ENCODE results near the gene FAIM.
"Not testable (repeated sequence)": the region's sequence is repeated elsewhere in the genome, so short reads cannot be mapped to it uniquely, and the experiment has no call there.

The FAIM gene

GRCh38 chr3:138601661-138602060 lies 6.9 kb upstream of the FAIM start:
- not testable (repeated sequence) for DNase-seq (ENCODE audit: low read depth in 2 of 2)

GRCh38 chr3:138604106-138604595 lies 4.4 kb upstream of the FAIM start:
- DNase-seq (ENCODE audit: low read depth in 2 of 2): not testable (repeated sequence)

DNA sequence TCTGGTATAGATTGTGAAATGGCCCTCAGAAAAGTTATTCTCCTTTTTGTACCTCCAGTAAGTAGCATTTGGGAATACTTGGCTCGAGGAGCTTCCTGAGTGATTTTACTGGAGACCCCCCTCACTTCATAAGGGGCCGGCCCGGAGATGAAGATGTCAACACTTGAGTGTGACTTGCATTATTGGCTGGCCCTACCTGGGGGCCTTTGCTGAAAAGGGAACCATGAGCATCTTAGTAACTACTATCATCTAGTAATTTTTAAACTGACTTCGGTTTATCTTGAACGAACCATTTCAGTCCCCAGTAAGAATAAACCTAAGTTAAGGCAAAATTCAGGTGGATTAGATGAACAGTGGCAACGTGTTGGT lies 1.3 kb downstream of the FAIM start:
- no peak for DNase-seq (ENCODE audit: low read depth in 2 of 2)

- DNase-seq (ENCODE audit: low read depth in 2 of 2): no peak
These were observed 6.9 kb downstream of the FAIM start for GRCh38 chr3:138615462-138615861.

DNA sequence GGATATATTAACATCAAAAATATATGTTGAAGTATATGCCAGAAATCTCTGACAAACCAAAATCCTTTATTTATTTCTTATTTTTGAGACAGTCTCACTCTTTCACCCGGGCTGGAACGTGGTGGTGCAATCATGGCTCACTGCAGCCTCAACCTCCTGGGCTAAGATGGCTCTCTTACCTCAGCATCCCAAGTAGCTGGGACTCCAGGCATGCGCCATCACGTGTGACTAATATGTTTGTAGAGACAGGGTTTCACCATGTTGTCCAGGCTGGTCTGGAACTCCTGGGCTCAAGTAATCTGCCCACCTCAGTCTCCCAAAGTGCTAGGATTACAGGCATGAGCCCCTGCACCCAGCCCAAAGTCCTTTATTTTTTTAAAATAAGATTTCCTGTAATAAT lies 11.9 kb downstream of the FAIM start:
- no peak for DNase-seq (ENCODE audit: low read depth in 2 of 2)

GRCh38 chr3:138624518-138624917 lies 15.9 kb downstream of the FAIM start:
- DNase-seq (ENCODE audit: low read depth in 2 of 2): no peak

GRCh38 chr3:138625707-138626365 lies 17.3 kb downstream of the FAIM start:
- DNase-seq (ENCODE audit: low read depth in 2 of 2): no peak

- DNase-seq (ENCODE audit: low read depth in 2 of 2): no peak
These were observed 21.0 kb downstream of the FAIM start for GRCh38 chr3:138629526-138629925.

DNA sequence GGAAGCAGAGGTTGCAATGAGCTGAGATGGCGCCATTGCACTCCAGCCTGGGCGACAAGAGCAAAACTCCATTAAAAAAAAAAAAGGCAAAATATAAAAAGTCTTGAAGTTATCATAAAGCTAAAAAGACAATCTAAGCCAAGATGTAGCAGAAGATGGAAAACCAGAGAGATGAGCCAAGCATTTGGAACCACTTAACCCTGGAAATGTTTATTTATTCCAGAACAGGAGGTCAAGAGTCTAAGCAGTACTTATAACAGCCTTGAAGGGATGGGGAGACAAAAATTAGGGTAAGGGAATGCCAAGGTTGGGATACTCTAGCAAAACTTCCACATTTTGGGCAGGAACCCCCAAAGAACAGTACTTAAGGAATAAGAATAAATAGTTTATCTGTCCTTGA lies 30.1 kb downstream of the FAIM start:
- no peak for DNase-seq (ENCODE audit: low read depth in 2 of 2)

DNA sequence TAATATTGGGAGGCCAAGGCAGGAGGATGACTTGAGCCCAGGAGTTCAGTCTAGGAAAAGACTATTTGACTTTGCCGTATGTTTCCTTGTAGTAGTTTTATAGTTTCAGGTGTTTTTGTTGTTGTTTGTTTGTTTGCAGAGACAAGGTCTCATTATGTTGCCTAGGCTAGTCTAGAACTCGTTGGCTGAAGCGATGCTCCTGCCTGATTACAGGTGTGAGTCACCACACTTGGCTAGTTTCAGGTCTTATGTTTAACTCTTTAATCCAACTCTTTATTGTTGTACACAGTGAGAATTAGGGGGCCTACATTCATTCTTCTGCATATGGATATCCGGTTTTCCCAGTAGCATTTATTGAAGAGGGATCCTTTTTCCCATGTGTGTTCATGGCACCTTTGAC lies 32.0 kb downstream of the FAIM start:
- no peak for DNase-seq (ENCODE audit: low read depth in 2 of 2)

GRCh38 chr3:138642226-138642926 lies 33.8 kb downstream of the FAIM start:
- no peak for DNase-seq (ENCODE audit: low read depth in 2 of 2)

DNA sequence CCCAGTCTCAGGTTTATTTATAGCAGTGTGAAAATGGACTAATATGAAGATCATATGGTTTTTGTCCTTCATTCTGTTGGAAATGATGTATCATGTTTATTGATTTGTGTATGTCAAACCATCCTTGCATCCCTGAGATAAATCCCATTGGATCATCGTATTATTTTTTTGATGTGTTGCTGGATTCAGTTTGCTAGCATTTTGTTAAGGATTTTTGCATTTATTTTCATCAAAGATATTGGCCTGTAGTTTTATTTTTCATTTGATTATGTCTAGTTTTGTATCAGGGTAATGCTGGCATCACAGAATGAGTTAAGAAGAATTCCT lies 34.3 kb downstream of the FAIM start:
- no peak for DNase-seq (ENCODE audit: low read depth in 2 of 2)

DNA sequence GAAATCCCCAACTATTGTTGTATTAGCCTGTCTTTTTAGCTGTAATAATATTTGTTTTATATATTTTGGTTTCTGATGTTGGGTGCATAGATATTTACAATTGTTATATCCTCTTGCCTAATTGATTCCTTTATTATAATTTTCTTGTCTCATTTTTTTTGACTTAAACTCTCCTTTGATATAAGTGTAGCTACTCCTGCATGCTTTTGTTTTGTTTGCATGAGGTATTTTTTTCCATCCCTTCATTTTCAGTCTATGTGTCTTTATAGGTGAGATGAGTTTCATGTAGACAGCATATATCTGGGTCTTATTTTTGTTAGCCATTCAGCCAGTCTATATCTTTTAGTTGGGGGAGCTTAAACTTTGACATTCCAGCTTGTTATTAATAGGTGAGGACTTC lies 37.4 kb downstream of the FAIM start:
- no peak for DNase-seq (ENCODE audit: low read depth in 2 of 2)

GRCh38 chr3:138646513-138646912 lies 37.9 kb downstream of the FAIM start:
- no peak for DNase-seq (ENCODE audit: low read depth in 2 of 2)

GRCh38 chr3:138649134-138649533 lies 40.6 kb downstream of the FAIM start:
- no peak for DNase-seq (ENCODE audit: low read depth in 2 of 2)

GRCh38 chr3:138653567-138653966 lies 45.0 kb downstream of the FAIM start:
- no peak for DNase-seq (ENCODE audit: low read depth in 2 of 2)

GRCh38 chr3:138657508-138657907 lies 48.9 kb downstream of the FAIM start:
- DNase-seq (ENCODE audit: low read depth in 2 of 2): no peak

GRCh38 chr3:138668107-138668506 lies 59.5 kb downstream of the FAIM start:
- no peak for DNase-seq (ENCODE audit: low read depth in 2 of 2)

DNA sequence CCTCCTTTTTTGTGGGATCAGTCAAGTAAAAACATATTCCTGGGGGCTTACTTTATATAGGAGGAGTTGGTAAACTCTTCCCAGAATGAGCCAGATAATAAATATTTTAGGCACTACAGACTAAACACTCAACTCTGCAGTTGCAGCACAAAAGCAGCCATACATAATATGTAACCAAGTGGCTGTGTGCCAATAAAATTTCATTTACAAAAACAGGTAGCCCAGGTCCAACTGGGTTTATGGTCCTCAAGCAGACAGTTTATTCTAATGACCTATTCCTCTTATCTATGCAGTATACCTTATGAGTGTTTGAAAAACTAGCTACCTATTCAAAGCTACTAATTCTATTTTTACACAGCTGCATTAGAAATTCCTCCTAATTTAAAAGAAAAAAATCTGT lies 61.8 kb downstream of the FAIM start:
- no peak for DNase-seq (ENCODE audit: low read depth in 2 of 2)

GRCh38 chr3:138673641-138674530 lies 65.3 kb downstream of the FAIM start:
- no peak for DNase-seq (ENCODE audit: low read depth in 2 of 2)

DNA sequence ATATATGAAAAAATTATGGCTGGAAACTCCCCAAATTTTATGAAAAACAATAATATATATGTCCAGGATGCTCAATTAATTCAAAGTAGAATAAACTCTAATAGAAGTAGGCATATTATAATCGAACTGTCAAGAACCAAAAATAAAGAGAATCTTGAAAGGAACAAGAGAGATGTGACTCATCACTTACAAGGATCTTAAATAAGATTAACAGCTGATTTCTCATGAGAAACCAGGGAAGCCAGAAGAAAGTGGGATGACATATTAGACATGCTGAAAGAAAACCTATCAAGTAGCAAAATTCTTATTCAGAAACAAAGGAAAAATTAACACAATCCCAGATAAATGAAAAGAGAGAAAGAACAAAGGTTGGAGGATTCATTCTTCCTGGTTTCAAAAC lies 66.8 kb downstream of the FAIM start:
- DNase-seq (ENCODE audit: low read depth in 2 of 2): no peak

DNA sequence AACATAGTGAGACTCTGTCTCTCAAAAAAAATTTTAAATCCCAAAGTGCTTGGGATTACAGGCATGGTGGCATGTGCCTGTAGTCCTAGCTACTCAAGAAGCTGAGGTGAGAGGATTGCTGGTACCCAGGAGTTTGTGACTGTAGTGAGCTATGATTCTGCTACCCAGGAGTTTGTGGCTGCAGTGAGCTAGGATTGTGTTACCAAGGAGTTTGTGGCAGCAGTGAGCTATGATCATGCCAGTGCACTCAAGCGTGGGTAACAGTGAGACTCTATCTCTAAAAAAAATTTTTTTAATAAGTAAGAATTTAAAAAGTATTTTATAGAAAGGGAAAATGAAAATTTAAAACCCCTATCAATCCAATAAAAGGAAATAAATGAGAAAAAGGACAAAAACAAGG lies 69.5 kb downstream of the FAIM start:
- DNase-seq (ENCODE audit: low read depth in 2 of 2): no peak
